GM08714 (cell line): ENCODE measurements around the gene MORF4L1.
"Not testable (repeated sequence)": the region's sequence is repeated elsewhere in the genome, so short reads cannot be mapped to it uniquely, and the experiment has no call there.

ENCODE experiments used
- H3K4me3 ChIP-seq: fragments of 200-500 bp; sonication (Bioruptor generic); 2 replicates; pipeline ENCODE4 v1.5.1; 2014; ENCODE audit warnings: mild to moderate bottlenecking, low read length, inconsistent platforms
- ZNF274 ChIP-seq: IDR thresholded peaks from 2 replicates; pipeline ENCODE4 v1.6.1; 2012; ENCODE audit warnings: mild to moderate bottlenecking, low read depth, low read length

MORF4L1 gene

GRCh38 chr15:78850352-78850751 lies 22.3 kb upstream of the MORF4L1 start:
- H3K4me3 ChIP-seq = no peak overlapping the region
- no peak for TF ChIP-seq ZNF274

GRCh38 chr15:78850941-78851755 lies 21.5 kb upstream of the MORF4L1 start:
- TF ChIP-seq ZNF274 = no peak
- H3K4me3 ChIP-seq = no peak overlapping the region

- no peak for TF ChIP-seq ZNF274
Measured at GRCh38 chr15:78853500-78853899, 19.2 kb upstream of the MORF4L1 start.

GRCh38 chr15:78854833-78855372 lies 17.8 kb upstream of the MORF4L1 start:
- H3K4me3 ChIP-seq = no peak overlapping the region
- no peak for TF ChIP-seq ZNF274

More at GRCh38 chr15:78853500-78853899, 19.2 kb upstream of the MORF4L1 start:
- no peak overlapping the region for H3K4me3 ChIP-seq

- no peak overlapping the region for H3K4me3 ChIP-seq
- no peak for TF ChIP-seq ZNF274
Measured at GRCh38 chr15:78855746-78856145, 16.9 kb upstream of the MORF4L1 start.

- no peak for TF ChIP-seq ZNF274
- H3K4me3 ChIP-seq = peak overlapping the region; percentile 79
Measured at GRCh38 chr15:78859971-78860719, 12.5 kb upstream of the MORF4L1 start.

GRCh38 chr15:78865585-78865984 lies 7.1 kb upstream of the MORF4L1 start:
- H3K4me3 ChIP-seq = not testable (repeated sequence)

- not testable (repeated sequence) for H3K4me3 ChIP-seq
Measured at GRCh38 chr15:78866031-78866430, 6.7 kb upstream of the MORF4L1 start.

GRCh38 chr15:78866803-78867202 lies 5.9 kb upstream of the MORF4L1 start:
- TF ChIP-seq ZNF274 = no peak
- no peak overlapping the region for H3K4me3 ChIP-seq

GRCh38 chr15:78868366-78868765 lies 4.3 kb upstream of the MORF4L1 start:
- no peak for TF ChIP-seq ZNF274
- H3K4me3 ChIP-seq = no peak overlapping the region

- not testable (repeated sequence) for H3K4me3 ChIP-seq
Measured at GRCh38 chr15:78871483-78872127, 1.1 kb upstream of the MORF4L1 start.

GRCh38 chr15:78872972-78873792 lies 492 bp downstream of the MORF4L1 start:
- peak overlapping the region; percentile 89 for H3K4me3 ChIP-seq
- no peak for TF ChIP-seq ZNF274

- peak overlapping the region; percentile 89 for H3K4me3 ChIP-seq
- no peak for TF ChIP-seq ZNF274
Measured at GRCh38 chr15:78873793-78874765, 1.4 kb downstream of the MORF4L1 start.
